ENCODE data around the gene FOXP1.

- no peak for TF ChIP-seq CTCF (IDR thresholded peaks at IDR 0.05)
- no peak for TF ChIP-seq POLR2A (IDR thresholded peaks at IDR 0.05)
- TF ChIP-seq EP300 (IDR thresholded peaks at IDR 0.05), result no peak
Measured at GRCh38 chr3:70984776-70985482, 598.6 kb downstream of the FOXP1 start.
